HG02938 (cell line): ENCODE results near the gene ABCC1.

ENCODE experiments used
- ATAC-seq: cut with Tn5 transposase; IDR thresholded peaks from one replicate; pipeline ENCODE4 v1.9.1; 2021; ENCODE audit warnings: mild to moderate bottlenecking, moderate library complexity; ENCODE audit not compliant: unreplicated experiment

The ABCC1 gene

GRCh38 chr16:16017812-16018211, 68.4 kb downstream of the ABCC1 start:
- no peak for ATAC-seq

DNA sequence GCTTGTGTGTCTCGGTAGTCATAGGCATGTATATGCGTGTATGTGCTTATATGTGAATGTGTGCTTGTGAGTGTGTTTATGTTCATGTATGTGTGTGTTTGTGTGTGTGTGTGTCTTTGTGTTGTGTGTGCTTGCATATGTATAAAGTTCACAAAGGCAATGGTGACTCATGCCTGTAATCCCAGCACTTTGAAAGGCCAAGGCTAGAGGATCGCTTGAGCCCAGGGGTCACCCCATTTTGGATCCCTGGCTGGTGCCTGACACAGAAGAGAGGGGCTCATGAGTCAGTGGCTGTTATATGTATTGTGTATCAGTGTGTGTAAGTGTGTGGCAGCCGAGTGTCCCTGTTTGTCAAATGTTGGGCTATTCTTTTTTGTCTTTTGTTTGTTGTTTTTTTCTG, 69.3 kb downstream of the ABCC1 start:
- no peak for ATAC-seq

GRCh38 chr16:16019488-16019887, 70.1 kb downstream of the ABCC1 start:
- ATAC-seq: no peak

DNA sequence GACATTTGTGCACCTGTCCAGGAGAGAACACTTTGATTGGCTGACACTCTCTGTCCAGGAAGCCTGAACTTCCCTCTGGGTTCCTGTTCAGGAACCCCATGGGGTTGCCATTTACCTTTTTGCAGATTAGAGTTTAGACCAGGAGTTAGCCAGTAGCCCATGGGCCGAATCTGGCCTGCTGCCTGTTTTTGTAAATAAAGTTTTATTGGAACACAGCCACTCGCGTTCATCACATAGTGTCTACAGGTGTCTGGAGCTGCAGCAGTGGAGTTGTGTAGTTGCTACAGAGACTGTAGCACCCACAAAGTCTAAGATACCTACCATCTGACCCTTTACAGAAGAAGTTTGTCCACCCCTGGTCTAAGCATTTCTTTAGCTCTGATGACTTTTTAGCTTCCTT, 70.9 kb downstream of the ABCC1 start:
- ATAC-seq: no peak

GRCh38 chr16:16021020-16021419, 71.6 kb downstream of the ABCC1 start:
- ATAC-seq: no peak

GRCh38 chr16:16021646-16021987, 72.2 kb downstream of the ABCC1 start:
- no peak for ATAC-seq

GRCh38 chr16:16021988-16022682, 72.7 kb downstream of the ABCC1 start:
- ATAC-seq: no peak

GRCh38 chr16:16022683-16023064, 73.3 kb downstream of the ABCC1 start:
- no peak for ATAC-seq

DNA sequence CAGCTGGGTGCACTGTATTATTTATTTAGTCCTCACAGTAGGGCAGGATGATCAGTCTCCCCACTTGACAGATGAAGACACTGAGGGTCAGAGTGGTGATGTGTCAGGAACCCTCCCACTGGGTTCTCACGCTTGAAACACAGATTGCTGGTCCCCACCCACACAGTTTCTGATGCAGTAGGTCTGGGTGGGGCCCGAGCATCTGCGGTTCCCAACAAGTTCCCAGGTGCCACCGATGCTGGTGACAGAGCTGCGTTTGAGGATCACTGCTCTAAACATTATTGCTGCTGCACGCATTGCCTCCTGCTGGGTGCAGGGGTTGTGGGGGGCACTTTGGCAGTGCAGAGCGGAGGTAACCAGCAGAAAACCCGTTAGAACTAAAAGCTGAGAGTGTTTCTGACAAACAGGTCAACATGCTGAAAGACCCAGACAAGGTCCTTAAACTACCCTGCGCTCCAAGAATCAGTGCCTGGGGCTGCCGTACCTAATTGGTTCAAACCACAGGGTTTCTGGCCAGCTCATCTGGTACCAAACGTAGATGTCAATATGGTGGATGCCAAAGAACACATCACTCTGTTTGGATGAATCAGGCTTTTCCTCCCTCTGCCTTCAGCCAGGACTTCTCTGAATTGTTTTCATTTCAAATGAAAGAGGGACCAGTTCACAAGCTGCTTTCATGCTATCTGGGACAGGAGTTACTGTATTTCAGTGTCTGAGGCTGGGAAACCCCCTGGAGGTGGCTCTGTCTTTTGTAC, 76.0 kb downstream of the ABCC1 start:
- ATAC-seq: no peak

DNA sequence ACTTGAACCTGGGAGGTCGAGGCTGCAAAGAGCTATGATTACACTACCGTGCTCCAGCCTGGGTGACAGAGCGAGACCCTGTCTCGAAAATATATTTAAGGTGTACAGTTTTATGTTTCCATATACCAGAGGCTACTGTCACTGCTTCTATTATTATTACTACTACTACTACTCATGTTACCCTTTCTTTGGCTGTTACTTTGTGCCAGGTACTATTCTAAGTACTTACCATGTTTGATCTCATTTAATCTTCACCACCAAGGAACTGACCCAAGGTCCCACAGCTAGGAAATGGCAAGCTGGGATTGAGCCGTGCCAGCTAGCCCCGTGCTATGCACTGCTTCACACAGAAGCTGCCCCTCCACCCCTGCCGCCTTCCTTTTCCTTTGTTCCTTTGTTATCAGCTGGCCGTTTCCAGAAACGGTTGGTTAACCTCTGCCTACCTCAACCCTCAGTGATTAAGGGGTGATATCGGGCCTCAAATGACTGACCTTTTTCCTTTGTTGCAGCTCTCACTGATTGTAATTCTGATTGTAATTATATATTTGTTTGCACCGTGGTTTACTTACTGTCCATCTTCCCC, 78.4 kb downstream of the ABCC1 start:
- no peak for ATAC-seq

- no peak for ATAC-seq
Measured at GRCh38 chr16:16028311-16028999, 79.0 kb downstream of the ABCC1 start.

GRCh38 chr16:16029431-16030011, 80.1 kb downstream of the ABCC1 start:
- no peak for ATAC-seq

GRCh38 chr16:16030449-16030848, 81.0 kb downstream of the ABCC1 start:
- no peak for ATAC-seq

- no peak for ATAC-seq
Measured at GRCh38 chr16:16031401-16031800, 82.0 kb downstream of the ABCC1 start.

- ATAC-seq: no peak
Measured at GRCh38 chr16:16032271-16032979, 83.0 kb downstream of the ABCC1 start.

- ATAC-seq: no peak
Measured at GRCh38 chr16:16033208-16033717, 83.8 kb downstream of the ABCC1 start.

DNA sequence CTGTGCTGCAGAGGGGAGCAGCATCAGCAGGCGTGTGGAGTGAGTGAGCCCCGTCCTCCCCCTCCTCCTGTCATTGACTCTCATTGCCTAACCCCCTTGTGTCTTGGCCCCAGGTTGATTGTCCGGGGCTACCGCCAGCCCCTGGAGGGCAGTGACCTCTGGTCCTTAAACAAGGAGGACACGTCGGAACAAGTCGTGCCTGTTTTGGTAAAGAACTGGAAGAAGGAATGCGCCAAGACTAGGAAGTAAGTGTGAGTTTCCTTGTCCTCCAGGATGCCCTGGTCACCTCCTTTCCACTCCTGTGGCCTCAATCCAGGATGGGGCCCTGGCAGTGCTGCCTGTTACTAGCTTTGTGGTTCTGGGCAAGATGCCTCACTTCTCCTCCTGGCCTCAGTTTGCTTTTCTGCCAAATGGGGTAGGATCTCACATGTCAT, 87.0 kb downstream of the ABCC1 start:
- no peak for ATAC-seq

DNA sequence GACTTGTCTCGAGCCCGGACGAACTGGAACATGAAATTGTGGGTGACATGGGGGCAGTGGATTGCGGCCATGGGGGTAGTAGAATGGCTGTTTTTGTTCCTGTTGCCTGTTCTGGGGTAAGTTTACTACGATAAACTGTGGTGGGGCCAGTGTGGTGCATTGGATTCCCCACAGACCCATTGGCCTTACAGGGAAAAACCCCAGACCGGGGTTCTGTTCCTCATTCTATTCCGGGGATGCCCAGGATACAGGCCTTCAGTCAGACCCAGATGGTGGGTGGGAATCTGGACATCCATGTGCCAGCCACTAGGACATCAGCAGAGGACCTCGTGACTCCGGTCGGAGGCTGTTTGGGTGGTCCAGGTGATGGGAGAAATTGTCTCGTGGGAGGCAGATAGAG, 88.1 kb downstream of the ABCC1 start:
- ATAC-seq: no peak

GRCh38 chr16:16037970-16038369, 88.6 kb downstream of the ABCC1 start:
- ATAC-seq: no peak

GRCh38 chr16:16038950-16039349, 89.5 kb downstream of the ABCC1 start:
- ATAC-seq: no peak
